Activated CD8-positive, alpha-beta T cell treated with anti-CD3 and anti-CD28 coated beads for 36 hours (primary cell): Measurements from ENCODE around the gene AFP. TPM values are rescaled to one million over a fixed set of nuclear protein-coding genes. Genes with fewer than 3 reads are reported as not detected.

Experiments used
- ATAC-seq: fragments of 200-7000 bp; cut with Tn5 transposase; one replicate; pipeline ENCODE4 v1.10.0; 2021; ENCODE audit warnings: mild to moderate bottlenecking, moderate library complexity
- CTCF ChIA-PET: fragments of 350-600 bp; sonication (Branson Sonifier 250); formaldehyde crosslinking; loops from one replicate; lab custom pipeline; 2021; ENCODE audit warnings: antibody characterized with exemption; lab: Charles Lee
- POLR2A ChIA-PET: fragments of 350-600 bp; sonication (Branson Sonifier 250); formaldehyde crosslinking; loops from one replicate; lab custom pipeline; 2021; ENCODE audit warnings: antibody characterized with exemption; lab: Charles Lee
- DNase-seq: peaks from one replicate; pipeline ENCODE4 v3.0.0-alpha.2; 2020
- H3K27ac Mint-ChIP-seq: one replicate; pipeline ENCODE4 v1.8.0; 2021; ENCODE audit warnings: mild to moderate bottlenecking, mixed read lengths
- H3K27me3 Mint-ChIP-seq: one replicate; pipeline ENCODE4 v1.8.0; 2021; ENCODE audit warnings: mixed read lengths
- H3K36me3 Mint-ChIP-seq: one replicate; pipeline ENCODE4 v1.8.0; 2021; ENCODE audit warnings: low read depth, mixed read lengths
- H3K4me1 Mint-ChIP-seq: one replicate; pipeline ENCODE4 v1.8.0; 2021; ENCODE audit warnings: low read depth, mixed read lengths
- H3K4me3 Mint-ChIP-seq: one replicate; pipeline ENCODE4 v1.8.0; 2021; ENCODE audit warnings: mild to moderate bottlenecking, moderate library complexity, mixed read lengths
- H3K9me3 Mint-ChIP-seq: one replicate; pipeline ENCODE4 v1.8.0; 2021; ENCODE audit warnings: mixed read lengths
- CTCF ChIP-seq: fragments of 200-600 bp; IDR thresholded peaks from one replicate; pipeline ENCODE4 v1.8.0; 2022; ENCODE audit warnings: antibody characterized with exemption, mild to moderate bottlenecking
- intact Hi-C: fragments of 100-400 bp; cut with micrococcal nuclease; formaldehyde crosslinking; loops from one replicate; pipeline ENCODE4 v1.10.0; 2022
- total RNA-seq, 2 experiments: library from RNA; stranded (reverse); gene quantifications; one replicate each; pipeline ENCODE4 v1.2.3, GENCODE V29; 2021

The AFP gene
- total RNA-seq, 2 experiments from 2014 or later, result not detected

GRCh38 chr4:73437558-73437956 lies 1.5 kb downstream of the AFP start:
- CTCF ChIA-PET, result interaction anchor here (2.4 kb wide), 1 partner anchor 8 kb away, joined by 13 read pairs; no protein-coding TSS in a partner anchor
- ATAC-seq (no peak), DNase-seq (no peak)
- Mint-ChIP-seq H3K4me3 (no peak overlapping the region), H3K27me3 (peaks cover 4% of the 10 kb centered on the region), H3K9me3 (no peaks in the 10 kb centered on the region), H3K27ac (no peak overlapping the region), H3K36me3 (no peaks in the 10 kb centered on the region), H3K4me1 (no peaks in the 10 kb centered on the region)
- intact Hi-C loops, result no loop called here
- POLR2A ChIA-PET, result no interaction called here
- TF ChIP-seq CTCF, result no peak

- H3K36me3 Mint-ChIP-seq, result no peaks in the 10 kb centered on the region
Observed at GRCh38 chr4:73438048-73438447, 2.0 kb downstream of the AFP start.

DNA sequence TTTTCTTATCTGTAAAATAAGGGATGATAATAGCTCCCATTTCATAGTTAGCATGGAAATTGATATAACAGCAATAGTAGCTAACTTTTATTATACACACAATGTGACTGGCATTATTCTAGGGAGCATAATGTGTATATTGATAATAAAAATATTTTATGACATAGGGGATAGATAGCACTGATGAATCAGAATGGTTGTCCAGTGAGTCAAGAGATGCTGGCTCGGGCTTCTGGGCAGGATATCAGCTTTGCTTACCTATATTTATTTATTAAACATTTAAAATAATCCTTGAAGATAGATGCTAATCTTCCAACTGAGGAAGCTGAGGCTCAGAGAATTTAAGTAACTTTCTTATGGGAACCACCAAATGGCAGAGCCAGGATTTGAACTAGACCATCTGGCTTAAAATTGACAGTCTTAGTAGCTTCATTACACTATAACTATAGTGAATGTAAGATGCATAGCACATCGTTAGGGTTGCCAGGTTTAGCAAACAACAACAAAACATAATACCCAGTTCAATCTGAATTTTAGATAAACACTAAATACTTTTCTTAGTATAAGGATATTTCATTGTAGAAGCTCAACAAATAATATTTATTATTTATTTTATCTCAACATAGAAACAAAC lies 2.7 kb downstream of the AFP start:
- intact Hi-C loops, result no loop called here
- H3K27ac Mint-ChIP-seq, result no peak overlapping the region
- no peaks in the 10 kb centered on the region for H3K9me3 Mint-ChIP-seq
- ChIA-PET POLR2A (interaction anchor here (0.5 kb wide), 1 partner anchor 449 kb away, joined by 6 read pairs; no protein-coding TSS in a partner anchor), CTCF (interaction anchor here (1.6 to 2.4 kb wide), 2 partner anchors 7 to 98 kb away, joined by 4 to 13 read pairs; no protein-coding TSS in a partner anchor)
- TF ChIP-seq CTCF, result no peak
- no peak overlapping the region for H3K4me3 Mint-ChIP-seq
- no peaks in the 10 kb centered on the region for H3K4me1 Mint-ChIP-seq
- DNase-seq, result no peak
- ATAC-seq, result no peak
- no peaks in the 10 kb centered on the region for H3K36me3 Mint-ChIP-seq
- peaks cover 4% of the 10 kb centered on the region for H3K27me3 Mint-ChIP-seq

More at GRCh38 chr4:73438048-73438447, 2.0 kb downstream of the AFP start:
- intact Hi-C loops, result no loop called here
- Mint-ChIP-seq H3K9me3 (no peaks in the 10 kb centered on the region), H3K4me1 (no peaks in the 10 kb centered on the region), H3K27ac (no peak overlapping the region), H3K27me3 (peaks cover 4% of the 10 kb centered on the region), H3K4me3 (no peak overlapping the region)
- TF ChIP-seq CTCF, result no peak
- ATAC-seq, result no peak
- DNase-seq, result no peak
- POLR2A ChIA-PET, result no interaction called here
- CTCF ChIA-PET, result interaction anchor here (1.6 to 2.4 kb wide), 2 partner anchors 8 to 97 kb away, joined by 4 to 13 read pairs; no protein-coding TSS in a partner anchor

DNA sequence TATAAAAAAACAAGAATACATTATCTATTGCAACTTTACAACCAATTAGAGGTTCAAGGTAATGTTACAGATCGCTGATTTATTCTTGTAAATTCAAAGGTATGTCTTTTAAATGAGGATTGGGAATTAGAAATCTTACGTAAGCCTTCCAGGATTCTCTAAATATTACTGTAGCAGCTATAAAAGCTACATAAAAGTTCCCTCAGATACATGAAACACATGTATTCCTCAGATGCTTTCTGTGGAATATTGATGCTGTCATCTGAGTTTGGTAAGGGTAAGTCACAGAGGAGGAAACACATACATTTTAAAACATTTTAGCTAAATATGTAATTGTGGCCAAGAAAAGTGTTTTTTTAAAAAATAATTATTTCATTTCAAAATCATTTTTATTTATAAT lies 3.4 kb downstream of the AFP start:
- ATAC-seq, result no peak
- no peaks in the 10 kb centered on the region for H3K9me3 Mint-ChIP-seq
- H3K4me1 Mint-ChIP-seq, result no peaks in the 10 kb centered on the region
- no peak for DNase-seq
- ChIA-PET POLR2A (interaction anchor here (0.5 kb wide), 1 partner anchor 449 kb away, joined by 6 read pairs; no protein-coding TSS in a partner anchor), CTCF (interaction anchor here (1.6 kb wide), 1 partner anchor 99 kb away, joined by 4 read pairs; no protein-coding TSS in a partner anchor)
- H3K27me3 Mint-ChIP-seq, result peaks cover 2% of the 10 kb centered on the region
- TF ChIP-seq CTCF, result no peak
- H3K4me3 Mint-ChIP-seq, result no peak overlapping the region
- H3K36me3 Mint-ChIP-seq, result no peaks in the 10 kb centered on the region
- no peak overlapping the region for H3K27ac Mint-ChIP-seq
- intact Hi-C loops, result no loop called here

DNA sequence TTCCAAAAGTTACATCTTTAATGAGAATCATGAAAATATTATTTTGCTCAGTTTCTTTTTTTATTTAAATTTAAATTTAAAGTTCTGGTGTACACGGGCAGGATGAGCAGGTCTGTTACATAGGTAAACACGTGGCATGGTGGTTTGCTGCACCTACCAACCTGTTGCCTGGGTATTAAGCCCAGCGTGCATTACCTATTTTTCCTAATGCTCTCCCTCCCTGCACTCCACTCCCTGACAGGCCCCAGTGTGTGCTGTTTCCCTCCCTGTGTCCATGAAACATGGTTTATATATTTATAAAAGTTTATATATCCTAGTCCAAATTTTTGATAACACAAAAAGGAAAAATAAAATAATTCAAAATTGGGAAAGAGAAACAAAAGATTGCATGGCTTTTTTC lies 4.0 kb downstream of the AFP start:
- no peak for DNase-seq
- intact Hi-C loops, result no loop called here
- Mint-ChIP-seq H3K9me3 (no peaks in the 10 kb centered on the region), H3K4me3 (no peak overlapping the region), H3K36me3 (no peaks in the 10 kb centered on the region), H3K27me3 (peaks cover 2% of the 10 kb centered on the region), H3K27ac (no peak overlapping the region), H3K4me1 (no peaks in the 10 kb centered on the region)
- CTCF ChIA-PET, result no interaction called here
- ATAC-seq, result no peak
- POLR2A ChIA-PET, result no interaction called here
- TF ChIP-seq CTCF, result no peak
